Stomach (tissue), 19 donors: Measurements from ENCODE around the gene SNX32. TPM values are rescaled to one million over a fixed set of nuclear protein-coding genes. Genes with fewer than 3 reads are reported as not detected.
A peak's percentile ranks its signal among the peaks of the same experiment; 100 is the strongest.

ENCODE experiments used
- DNase-seq, 2 donors: peaks; one replicate each; pipeline versions ENCODE4 v3.0.0 to v3.0.0-alpha.2; 2013 to 2019
- H3K27ac ChIP-seq, 5 donors: fragments of 200-600 bp in 4 of 5; sonication (generic) in 4 of 5; one replicate each; pipeline ENCODE4 v1.5.1; 2013 to 2019; ENCODE audit warnings: mild to moderate bottlenecking in 1 of 5, moderate library complexity in 1 of 5
- H3K27me3 ChIP-seq, 3 donors: fragments of 200-600 bp; sonication (generic); one replicate each; pipeline ENCODE4 v1.5.1; 2017 to 2019; ENCODE audit warnings: mixed run types in 1 of 3
- H3K36me3 ChIP-seq, 4 donors: fragments of 200-600 bp; sonication (generic); 1 replicate in 3 of 4; 2 replicates in 1 of 4; pipeline ENCODE4 v1.5.1; 2016 to 2019
- H3K4me1 ChIP-seq, 4 donors: fragments of 200-600 bp; sonication (generic); one replicate each; pipeline ENCODE4 v1.5.1; 2016 to 2019
- H3K4me3 ChIP-seq, 4 donors: fragments of 200-600 bp; sonication (generic) in 3 of 4; one replicate each; pipeline ENCODE4 v1.5.1; 2016 to 2019; ENCODE audit warnings: mild to moderate bottlenecking in 1 of 4
- H3K9me3 ChIP-seq, 4 donors: fragments of 200-600 bp; sonication (generic); one replicate each; pipeline ENCODE4 v1.5.1; 2016 to 2019
- CTCF ChIP-seq, 7 experiments: fragments of 450-650 bp in 4 of 7; fragments of 200-600 bp in 3 of 7; sonication (generic) in 3 of 7; IDR thresholded peaks; one replicate each; pipeline ENCODE4 v1.5.1; 2016 to 2019; ENCODE audit warnings: antibody characterized with exemption in 7 of 7, control low read depth in 2 of 7, mild to moderate bottlenecking in 1 of 7
- EP300 ChIP-seq: sonication (generic); formaldehyde crosslinking; IDR thresholded peaks from one replicate; pipeline ENCODE4 v1.6.1; 2017; ENCODE audit warnings: antibody characterized with exemption
- POLR2A ChIP-seq, 4 donors: fragments of 450-650 bp; IDR thresholded peaks; one replicate each; pipeline ENCODE4 v1.6.1; 2016; ENCODE audit warnings: antibody characterized with exemption in 4 of 4, control low read depth in 2 of 4, mild to moderate bottlenecking in 1 of 4, moderate library complexity in 1 of 4
- POLR2AphosphoS5 ChIP-seq, 3 donors: sonication (generic); formaldehyde crosslinking; IDR thresholded peaks; one replicate each; pipeline ENCODE4 v1.6.1; 2016; ENCODE audit warnings: antibody characterized with exemption in 3 of 3
- WGBS, 5 donors: extraction: QIAGEN DNeasy Blood & Tissue Kit in 3 of 5; methylation state at CpG; one replicate each; pipeline versions ENCODE4 v1.1.5 to v1.1.7; 2013 to 2018; 5-methylcytosine and 5-hydroxymethylcytosine counted together
- intact Hi-C: fragments of 100-400 bp; cut with DNase I; formaldehyde crosslinking; loops from one replicate; pipeline ENCODE4 v1.15.1; 2023; ENCODE audit warnings: low total_unique reads
- long read RNA-seq, 10 donors: transcript quantifications; one replicate each; lab custom pipeline, GENCODE V29; 2026
- polyA plus RNA-seq, 3 donors: library from polyadenylated mRNA; stranded (reverse); fragments of 200-250 nt; gene quantifications; one replicate each; pipeline ENCODE4 v1.2.3, GENCODE V29; 2013
- total RNA-seq, 5 donors: library from RNA; depleted of rRNA; stranded (reverse); fragments of >200 nt; gene quantifications; one replicate each; pipeline versions ENCODE4 v1.1.0 to v1.2.3, GENCODE V29; 2014 to 2016
- donor health status: healthy with polysubstance abuse.
- donor health status: Bipolar disorder and iron deficiency.
- donor health status: healthy.

SNX32 gene
- 1 to 10 TPM in 2 of 5 donors, under 1 TPM in 1, not detected in 2; 0.29 to 1.4 (median 1.3) TPM for total RNA-seq
- under 1 TPM; 0.25 to 0.90 (median 0.61) TPM for polyA plus RNA-seq
- long read RNA-seq, donor 1, partial matches to known transcripts = 202 of 583 reads
- long read RNA-seq, donor 1, other reads (novel, unspliced or antisense) = 381 of 583 reads
- long read RNA-seq, donor 2, partial matches to known transcripts = 861 of 862 reads
- long read RNA-seq, donor 2, other reads (novel, unspliced or antisense) = 0 of 862 reads
- long read RNA-seq, donor 3 = 0 reads
- long read RNA-seq, donor 4, partial matches to known transcripts = 12 of 60 reads
- long read RNA-seq, donor 4, other reads (novel, unspliced or antisense) = 48 of 60 reads
- long read RNA-seq, donor 5, partial matches to known transcripts = 159 of 561 reads
- long read RNA-seq, donor 5, other reads (novel, unspliced or antisense) = 402 of 561 reads
- long read RNA-seq, donor 6, partial matches to known transcripts = 0 of 1 reads
- long read RNA-seq, donor 6, other reads (novel, unspliced or antisense) = 0 of 1 reads
- long read RNA-seq, donor 7 = 0 reads
- long read RNA-seq, donor 8, partial matches to known transcripts = 425 of 425 reads
- long read RNA-seq, donor 8, other reads (novel, unspliced or antisense) = 0 of 425 reads
- long read RNA-seq, donor 9 = 0 reads
- long read RNA-seq, donor 10 = 0 reads

DNA sequence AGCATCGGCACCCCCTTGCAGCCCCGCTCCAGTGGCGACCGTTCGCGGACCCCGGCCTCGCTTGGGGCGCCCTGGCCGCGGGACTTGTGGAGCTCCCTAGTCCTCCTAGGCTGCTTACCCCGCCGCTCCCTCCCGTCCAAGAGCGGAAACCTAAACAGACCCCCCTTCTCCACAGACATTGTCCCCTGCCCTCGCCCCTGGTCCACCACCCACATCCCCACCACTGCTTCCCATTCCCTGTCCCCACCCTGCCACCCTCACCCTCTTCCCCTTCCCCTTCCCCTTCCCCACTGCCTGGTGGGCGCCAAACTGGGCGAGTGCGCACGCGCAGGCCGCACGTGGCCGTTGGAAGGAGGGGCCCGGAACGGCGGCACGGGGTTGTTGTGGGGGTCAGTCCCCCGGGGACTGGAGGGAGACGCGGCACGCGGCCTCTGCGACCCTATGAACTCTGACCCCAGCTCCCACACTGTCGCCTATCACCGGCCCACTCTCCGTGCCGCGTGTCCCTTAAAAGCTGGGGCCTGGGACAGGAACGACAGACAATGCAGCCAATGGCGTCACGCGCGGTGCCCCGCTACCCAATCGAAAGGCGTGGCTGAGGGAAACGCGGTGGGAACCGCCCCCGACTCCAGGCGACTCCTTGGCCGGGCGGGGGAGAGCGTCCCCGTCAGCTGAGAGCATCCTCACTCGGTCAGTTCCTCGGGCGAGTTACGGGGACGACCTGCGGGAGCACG lies at the start of gene SNX32:
Gene SNX32, plus strand, starts transcription at position 667 of the 734 bp plus-strand sequence. CDS start 103 bp downstream, outside the sequence.
- 0 to 5% (median 1%) methylated on average over 52 to 63 of the region's 63 CpGs for WGBS, 5 donors
- Histone ChIP-seq H3K36me3 (no peaks in the 10 kb centered on the region), H3K27ac (peak within 1 kb of the TSS in 4 of 5 donors; percentile 53 to 76 (median 60)), H3K4me3 (peak within 1 kb of the TSS; percentile 62 to 73 (median 64)), H3K9me3 (no peaks in the 10 kb centered on the region), H3K4me1 (peaks cover 16 to 20% (median 19%) of the 10 kb centered on the region in 4 donors), H3K27me3 (no peaks in the 10 kb centered on the region)
- intact Hi-C loops = no loop called here
- DNase-seq = peak; percentile 96 to 97
- TF ChIP-seq POLR2AphosphoS5 (IDR thresholded peaks at IDR 0.05) (peak in 1 of 3 donors; percentile 73), POLR2A (IDR thresholded peaks at IDR 0.05) (no peak)

- Histone ChIP-seq H3K9me3 (no peaks in the 10 kb centered on the region), H3K4me3 (no peak overlapping the region), H3K36me3 (no peaks in the 10 kb centered on the region), H3K4me1 (peaks cover 38 to 57% (median 54%) of the 10 kb centered on the region in 4 donors), H3K27me3 (peaks cover 19 to 51% (median 33%) of the 10 kb centered on the region in 3 donors), H3K27ac (peak overlapping the region in 1 of 5 donors; percentile 74)
- no peak for DNase-seq
- TF ChIP-seq EP300 (no peak), POLR2AphosphoS5 (IDR thresholded peaks at IDR 0.05) (no peak), POLR2A (IDR thresholded peaks at IDR 0.05) (no peak), CTCF (IDR thresholded peaks at IDR 0.05) (no peak)
- WGBS, 5 donors = 73 to 81% (median 78%) methylated on average over 8 of the region's 8 CpGs
- intact Hi-C loops = no loop called here
Observed at GRCh38 chr11:65785319-65786007, 48.3 kb upstream of the SNX32 start.

GRCh38 chr11:65786008-65786785 lies 47.6 kb upstream of the SNX32 start:
- TF ChIP-seq POLR2A (IDR thresholded peaks at IDR 0.05) = no peak
- no peak for TF ChIP-seq POLR2AphosphoS5 (IDR thresholded peaks at IDR 0.05)
- TF ChIP-seq EP300 = no peak
- TF ChIP-seq CTCF (IDR thresholded peaks at IDR 0.05) = no peak
- Histone ChIP-seq H3K27ac (peak overlapping the region in 4 of 5 donors; percentile 30 to 74 (median 60)), H3K36me3 (no peaks in the 10 kb centered on the region), H3K4me3 (peak overlapping the region; percentile 33 to 52 (median 37)), H3K9me3 (no peaks in the 10 kb centered on the region), H3K4me1 (peaks cover 37 to 64% (median 61%) of the 10 kb centered on the region in 4 donors), H3K27me3 (peaks cover 19 to 51% (median 33%) of the 10 kb centered on the region in 3 donors)
- DNase-seq = peak; percentile 59
- intact Hi-C loops = no loop called here
- WGBS, 5 donors = 14 to 27% (median 17%) methylated on average over 32 to 74 of the region's 74 CpGs
